Lung (tissue), 12 donors: Measurements from ENCODE around the gene KLF12. TPM values are rescaled to one million over a fixed set of nuclear protein-coding genes. Genes with fewer than 3 reads are reported as not detected.

Source experiments
- ATAC-seq: fragments of 200-7000 bp; cut with Tn5 transposase; one replicate; pipeline ENCODE4 v1.9.1; 2020; ENCODE audit warnings: moderate number of reproducible peaks; ENCODE audit not compliant: insufficient read depth, low FRiP score
- DNase-seq, 3 donors: peaks; one replicate each; pipeline ENCODE4 v3.0.0-alpha.2; 2013 to 2017
- H3K27ac ChIP-seq, 2 donors: one replicate each; pipeline ENCODE4 v1.5.1; 2013; ENCODE audit warnings: mild to moderate bottlenecking in 2 of 2, moderate library complexity in 2 of 2, control low read depth in 1 of 2, inconsistent platforms in 1 of 2, low read depth in 1 of 2, low read length in 1 of 2
- H3K27me3 ChIP-seq, 3 donors: one replicate each; pipeline ENCODE4 v1.5.1; 2013; ENCODE audit warnings: low read length in 2 of 3; ENCODE audit not compliant: control insufficient read depth in 3 of 3, insufficient read depth in 3 of 3
- H3K36me3 ChIP-seq, 4 donors: one replicate each; pipeline ENCODE4 v1.5.1; 2013; ENCODE audit warnings: low read length in 4 of 4, mild to moderate bottlenecking in 1 of 4, moderate library complexity in 1 of 4; ENCODE audit not compliant: control insufficient read depth in 4 of 4, insufficient read depth in 4 of 4
- H3K4me1 ChIP-seq, 5 donors: one replicate each; pipeline ENCODE4 v1.5.1; 2013; ENCODE audit warnings: low read length in 5 of 5, mild to moderate bottlenecking in 2 of 5, moderate library complexity in 1 of 5; ENCODE audit not compliant: control insufficient read depth in 5 of 5, insufficient read depth in 5 of 5
- H3K4me3 ChIP-seq: one replicate; pipeline ENCODE4 v1.5.1; 2013; ENCODE audit warnings: mild to moderate bottlenecking, control low read depth, moderate library complexity
- H3K9ac ChIP-seq, 2 donors: one replicate each; pipeline ENCODE4 v1.5.1; 2013; ENCODE audit warnings: low read length in 2 of 2, control low read depth in 1 of 2; ENCODE audit not compliant: insufficient read depth in 1 of 2
- H3K9me3 ChIP-seq, 4 donors: one replicate each; pipeline ENCODE4 v1.5.1; 2013; ENCODE audit warnings: low read length in 3 of 4, mild to moderate bottlenecking in 1 of 4, moderate library complexity in 1 of 4; ENCODE audit not compliant: control insufficient read depth in 4 of 4, insufficient read depth in 3 of 4
- WGBS, 2 donors: extraction: QIAGEN DNeasy Blood & Tissue Kit; methylation state at CpG; one replicate each; pipeline ENCODE4 v1.1.7; 2013; 5-methylcytosine and 5-hydroxymethylcytosine counted together
- polyA plus RNA-seq, 2 donors: library from polyadenylated mRNA; stranded (reverse); fragments of 200-250 nt; gene quantifications; one replicate each; pipeline ENCODE4 v1.2.1, GENCODE V29; 2013
- total RNA-seq, 2 donors: library from RNA; depleted of rRNA in 1 of 2; stranded (reverse); fragments of >200 nt in 1 of 2; gene quantifications; one replicate each; pipeline ENCODE4 v1.2.1, GENCODE V29; 2014 to 2021
- TF ChIP-seq, protein P1 (sequence below): IDR thresholded peaks from 2 replicates; pipeline ENCODE4 v1.5.1; 2012; ENCODE audit warnings: mild to moderate bottlenecking; ENCODE audit errors: control extremely low read depth, extremely low read depth
- donor health status: control.
- donor health status: control.
- donor health status: Bipolar disorder and iron deficiency.
- donor health status: healthy.
- donor health status: DM: yes; HTN: yes; CAD: no.

The KLF12 gene
- total and polyA plus RNA-seq, 4 donors: 0.77 to 26.8 (median 4.8) TPM

DNA sequence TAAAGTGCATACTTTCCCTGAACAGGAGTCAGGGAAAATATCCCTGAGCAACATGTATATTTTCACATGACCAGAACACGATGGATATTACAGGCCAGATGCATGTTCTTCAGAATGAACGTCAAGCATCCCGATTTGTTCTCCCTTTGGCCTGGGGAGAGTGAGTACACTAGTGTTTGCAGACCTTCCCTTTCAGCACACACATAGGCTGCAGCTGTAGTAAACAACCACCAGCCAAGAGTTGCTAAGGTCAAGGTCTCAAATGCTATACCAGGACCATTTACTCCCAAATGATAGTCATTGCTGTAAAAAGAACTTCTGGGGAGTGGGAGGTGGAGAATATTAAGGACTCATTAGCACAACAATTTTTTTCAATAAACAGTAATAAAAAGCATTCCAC is 3.0 kb downstream of the KLF12 start:
- no peak overlapping the region for H3K4me3 ChIP-seq
- H3K36me3 ChIP-seq: no peaks in the 10 kb centered on the region
- H3K4me1 ChIP-seq: peaks cover 4 to 27% (median 11%) of the 10 kb centered on the region in 5 donors
- H3K27me3 ChIP-seq: no peaks in the 10 kb centered on the region
- peak in 2 of 3 donors; percentile 62 to 68 for DNase-seq
- no peak for ATAC-seq
- H3K9me3 ChIP-seq: no peaks in the 10 kb centered on the region
- H3K27ac ChIP-seq: peak overlapping the region in 1 of 2 donors; percentile 36
- H3K9ac ChIP-seq: peak overlapping the region in 1 of 2 donors; percentile 59
- 72 to 78% methylated on average over 3 of the region's 3 CpGs for WGBS, 2 donors
- TF ChIP-seq, protein P1, sequence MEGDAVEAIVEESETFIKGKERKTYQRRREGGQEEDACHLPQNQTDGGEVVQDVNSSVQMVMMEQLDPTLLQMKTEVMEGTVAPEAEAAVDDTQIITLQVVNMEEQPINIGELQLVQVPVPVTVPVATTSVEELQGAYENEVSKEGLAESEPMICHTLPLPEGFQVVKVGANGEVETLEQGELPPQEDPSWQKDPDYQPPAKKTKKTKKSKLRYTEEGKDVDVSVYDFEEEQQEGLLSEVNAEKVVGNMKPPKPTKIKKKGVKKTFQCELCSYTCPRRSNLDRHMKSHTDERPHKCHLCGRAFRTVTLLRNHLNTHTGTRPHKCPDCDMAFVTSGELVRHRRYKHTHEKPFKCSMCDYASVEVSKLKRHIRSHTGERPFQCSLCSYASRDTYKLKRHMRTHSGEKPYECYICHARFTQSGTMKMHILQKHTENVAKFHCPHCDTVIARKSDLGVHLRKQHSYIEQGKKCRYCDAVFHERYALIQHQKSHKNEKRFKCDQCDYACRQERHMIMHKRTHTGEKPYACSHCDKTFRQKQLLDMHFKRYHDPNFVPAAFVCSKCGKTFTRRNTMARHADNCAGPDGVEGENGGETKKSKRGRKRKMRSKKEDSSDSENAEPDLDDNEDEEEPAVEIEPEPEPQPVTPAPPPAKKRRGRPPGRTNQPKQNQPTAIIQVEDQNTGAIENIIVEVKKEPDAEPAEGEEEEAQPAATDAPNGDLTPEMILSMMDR: no peak

DNA sequence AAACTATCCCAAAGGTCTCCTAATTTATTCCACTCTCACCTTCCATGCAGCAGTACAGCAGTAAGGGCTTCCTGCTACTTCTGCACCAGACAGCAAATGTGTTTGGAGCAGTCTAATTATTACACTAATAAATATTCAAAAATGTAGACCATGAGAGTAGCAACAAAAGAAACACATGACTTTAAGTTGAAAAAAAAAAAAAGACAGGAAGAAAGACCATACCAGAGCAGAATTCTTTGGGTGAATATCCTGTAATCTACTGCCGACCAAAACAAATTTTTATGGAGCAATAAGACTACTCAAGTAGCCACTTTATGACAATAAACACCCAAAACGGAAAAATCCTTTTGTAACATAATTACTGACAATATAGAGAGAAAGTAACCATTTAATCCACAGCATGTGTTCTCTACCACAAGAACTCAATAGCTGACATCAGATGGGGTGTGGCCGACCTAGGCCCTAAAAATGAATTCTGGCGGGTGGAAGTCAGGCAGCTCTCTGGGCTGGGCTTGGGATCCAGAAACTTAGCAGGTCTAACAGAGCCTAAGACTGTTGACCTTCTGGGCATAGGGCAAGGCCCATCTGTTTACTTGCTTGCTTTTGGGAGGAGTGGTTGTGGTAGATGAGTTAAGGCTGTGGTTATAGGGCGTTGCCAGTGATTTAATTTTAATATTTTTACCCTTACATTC is 4.6 kb downstream of the KLF12 start:
- no peaks in the 10 kb centered on the region for H3K27me3 ChIP-seq
- no peak overlapping the region for H3K9ac ChIP-seq
- H3K27ac ChIP-seq: peak overlapping the region; percentile 4 to 9
- DNase-seq (no peak), ATAC-seq (no peak)
- WGBS, 2 donors: 67 to 77% methylated on average over 5 of the region's 5 CpGs
- no peaks in the 10 kb centered on the region for H3K9me3 ChIP-seq
- no peak overlapping the region for H3K4me3 ChIP-seq
- H3K36me3 ChIP-seq: no peaks in the 10 kb centered on the region
- TF ChIP-seq, protein P1: no peak
- H3K4me1 ChIP-seq: peaks cover 2 to 26% (median 11%) of the 10 kb centered on the region in 5 donors

DNA sequence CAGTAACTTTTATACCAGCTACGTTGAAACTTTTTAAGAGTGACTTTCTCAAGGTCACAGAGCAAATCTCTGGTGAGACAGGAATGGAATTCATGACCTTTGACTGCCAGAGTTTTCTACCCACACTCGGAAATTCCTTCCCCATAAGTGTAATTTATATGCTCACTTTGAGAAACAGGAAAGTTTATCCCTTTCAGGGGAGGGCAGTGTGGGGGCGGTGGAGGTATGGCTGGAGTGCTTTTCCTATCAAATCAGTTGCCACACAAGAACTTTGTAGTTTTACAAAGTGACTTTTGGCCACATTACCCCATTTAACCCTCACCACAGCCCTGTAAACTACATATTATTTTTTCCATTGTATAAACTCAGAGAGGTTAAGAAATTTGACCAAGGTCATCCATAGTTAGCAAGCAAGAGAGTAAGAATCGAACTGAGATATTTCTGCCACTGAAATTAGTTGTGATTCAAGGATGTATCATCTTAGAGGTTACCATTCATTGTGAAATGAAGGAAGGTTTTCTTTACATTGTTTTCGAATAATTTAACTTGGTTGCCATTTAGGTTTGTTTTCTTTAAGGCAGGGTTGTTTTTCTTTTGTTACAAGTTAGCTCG is 5.9 kb downstream of the KLF12 start:
- Histone ChIP-seq H3K4me1 (peaks cover 2 to 26% (median 11%) of the 10 kb centered on the region in 5 donors), H3K27me3 (no peaks in the 10 kb centered on the region), H3K9me3 (no peaks in the 10 kb centered on the region), H3K27ac (peak overlapping the region in 1 of 2 donors; percentile 70), H3K9ac (no peak overlapping the region), H3K4me3 (no peak overlapping the region), H3K36me3 (no peaks in the 10 kb centered on the region)
- DNase-seq (no peak), ATAC-seq (no peak)
- TF ChIP-seq, protein P1: no peak
- WGBS, 2 donors: 65 to 81% methylated on average over 6 of the region's 6 CpGs
